AG04450 (cell line): ENCODE measurements around the gene MAD1L1. TPM values are rescaled to one million over a fixed set of nuclear protein-coding genes. Genes with fewer than 3 reads are reported as not detected.

Experiments
- CTCF ChIA-PET: fragments of 300-600, 350-600 bp; formaldehyde crosslinking; extraction: SDS; loops from one replicate; lab custom pipeline; 2022; ENCODE audit warnings: antibody characterized with exemption, inconsistent platforms; lab: Charles Lee
- POLR2A ChIA-PET: fragments of 350-600 bp; formaldehyde crosslinking; extraction: SDS; loops from one replicate; lab custom pipeline; 2021; ENCODE audit warnings: antibody characterized with exemption, inconsistent platforms; lab: Yijun Ruan, JAX
- DNase-seq: peaks from one replicate; pipeline ENCODE4 v3.0.0-alpha.2; 2011; ENCODE audit warnings: low read depth, low spot score
- H3K27ac ChIP-seq: one replicate; pipeline ENCODE4 v1.5.1; 2012; ENCODE audit warnings: low read depth, low read length, control low read depth
- H3K27me3 ChIP-seq: one replicate; pipeline ENCODE4 v1.6.0; 2012; ENCODE audit warnings: low read length; ENCODE audit not compliant: control insufficient read depth, insufficient read depth
- H3K4me3 ChIP-seq: 2 replicates; pipeline ENCODE4 v1.5.1; 2011; ENCODE audit warnings: mild to moderate bottlenecking, low read depth, low read length, control low read depth
- H3K9me3 ChIP-seq: 2 replicates; pipeline ENCODE4 v1.5.1; 2012; ENCODE audit warnings: low read length; ENCODE audit not compliant: control insufficient read depth, insufficient read depth
- polyA plus RNA-seq: library from polyadenylated mRNA; depleted of rRNA; stranded (reverse); fragments of >200 nt; gene quantifications from 2 replicates; pipeline ENCODE4 v1.2.3, GENCODE V29; 2011
- TF ChIP-seq, protein P1 (sequence below): IDR thresholded peaks from 2 replicates; pipeline ENCODE4 v1.5.1; 2011; ENCODE audit warnings: low read depth, low read length, control low read depth, inconsistent platforms

The MAD1L1 gene
- polyA plus RNA-seq, 1 experiment: 11.9 TPM

DNA sequence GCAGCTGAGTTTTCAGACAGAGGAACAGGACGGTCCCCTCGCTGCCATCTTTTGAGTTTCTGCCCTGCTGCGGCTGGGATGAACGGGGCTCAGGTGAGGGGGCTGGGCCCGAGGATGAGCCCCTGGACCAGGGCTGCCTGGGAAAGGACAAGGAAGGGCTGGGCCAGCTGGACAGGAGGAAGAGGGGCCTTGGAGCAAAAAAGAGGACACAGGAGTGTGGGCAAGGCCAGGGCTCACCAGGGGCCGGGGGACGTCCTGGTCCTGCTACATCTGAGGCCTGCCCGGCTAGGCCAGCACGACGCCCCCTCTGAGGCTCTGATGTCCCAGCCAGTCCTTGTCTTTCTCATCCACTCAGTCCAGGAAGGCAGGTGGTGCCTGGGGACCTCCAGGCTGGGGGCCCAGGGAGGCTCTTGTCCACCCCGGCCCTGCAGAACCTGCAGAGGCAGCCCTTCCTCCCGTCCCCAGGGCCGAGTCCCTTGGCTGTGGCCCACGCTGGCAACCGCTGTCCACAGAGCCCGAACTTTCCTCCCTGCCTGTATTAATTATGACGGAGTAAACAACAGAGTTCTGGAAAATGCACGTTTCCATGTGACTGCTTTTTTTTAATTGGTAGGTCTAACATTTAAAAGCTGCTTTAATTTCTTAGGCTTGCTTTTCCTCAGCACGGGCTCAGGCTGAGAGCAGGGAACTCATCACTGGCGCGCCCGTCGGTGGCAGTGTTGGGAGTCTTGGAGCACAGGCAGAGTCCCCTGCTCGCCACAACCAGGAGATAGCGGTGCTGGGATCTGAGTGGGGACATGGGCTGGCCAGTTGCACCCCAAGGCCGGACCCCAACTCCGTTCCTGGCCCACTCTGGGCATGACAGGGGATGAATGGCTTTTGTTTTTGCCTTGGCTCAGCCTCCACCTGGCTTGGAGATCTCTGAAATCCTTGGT is 375.0 kb downstream of the MAD1L1 start:
- Histone ChIP-seq H3K9me3 (peaks cover 16% of the 10 kb centered on the region), H3K27me3 (no peaks in the 10 kb centered on the region), H3K27ac (no peak overlapping the region), H3K4me3 (no peak overlapping the region)
- ChIA-PET CTCF (no interaction called here), POLR2A (no interaction called here)
- no peak for DNase-seq
- TF ChIP-seq, protein P1, sequence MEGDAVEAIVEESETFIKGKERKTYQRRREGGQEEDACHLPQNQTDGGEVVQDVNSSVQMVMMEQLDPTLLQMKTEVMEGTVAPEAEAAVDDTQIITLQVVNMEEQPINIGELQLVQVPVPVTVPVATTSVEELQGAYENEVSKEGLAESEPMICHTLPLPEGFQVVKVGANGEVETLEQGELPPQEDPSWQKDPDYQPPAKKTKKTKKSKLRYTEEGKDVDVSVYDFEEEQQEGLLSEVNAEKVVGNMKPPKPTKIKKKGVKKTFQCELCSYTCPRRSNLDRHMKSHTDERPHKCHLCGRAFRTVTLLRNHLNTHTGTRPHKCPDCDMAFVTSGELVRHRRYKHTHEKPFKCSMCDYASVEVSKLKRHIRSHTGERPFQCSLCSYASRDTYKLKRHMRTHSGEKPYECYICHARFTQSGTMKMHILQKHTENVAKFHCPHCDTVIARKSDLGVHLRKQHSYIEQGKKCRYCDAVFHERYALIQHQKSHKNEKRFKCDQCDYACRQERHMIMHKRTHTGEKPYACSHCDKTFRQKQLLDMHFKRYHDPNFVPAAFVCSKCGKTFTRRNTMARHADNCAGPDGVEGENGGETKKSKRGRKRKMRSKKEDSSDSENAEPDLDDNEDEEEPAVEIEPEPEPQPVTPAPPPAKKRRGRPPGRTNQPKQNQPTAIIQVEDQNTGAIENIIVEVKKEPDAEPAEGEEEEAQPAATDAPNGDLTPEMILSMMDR: no peak

DNA sequence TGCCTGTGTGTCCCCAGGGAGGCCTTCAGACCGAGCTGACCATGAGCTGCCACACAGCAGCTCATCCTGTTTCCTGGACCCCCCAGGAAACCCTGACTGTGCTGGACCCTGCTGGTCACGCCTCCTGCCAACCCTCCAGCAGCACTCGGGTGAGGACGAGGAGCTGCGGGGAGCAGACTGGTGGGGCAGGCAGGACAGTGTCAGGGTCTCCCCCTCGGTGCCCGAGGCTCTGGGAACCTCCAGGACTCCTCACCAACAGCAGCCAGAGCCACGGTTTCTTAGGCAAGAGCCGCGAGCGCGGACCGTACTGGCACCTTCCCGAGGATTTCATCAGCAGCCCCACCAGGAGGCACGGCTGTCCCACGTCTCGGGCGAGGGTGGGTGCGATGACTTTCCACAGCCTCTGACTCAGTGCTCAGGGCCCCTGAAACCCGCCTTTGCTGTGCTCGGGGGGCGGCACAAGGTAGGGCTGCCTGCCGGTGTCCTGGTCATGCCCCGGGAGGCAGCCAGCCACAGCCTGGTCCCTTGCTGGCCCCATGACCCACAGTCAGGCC is 375.8 kb downstream of the MAD1L1 start:
- Histone ChIP-seq H3K27ac (no peak overlapping the region), H3K4me3 (no peak overlapping the region), H3K9me3 (peaks cover 16% of the 10 kb centered on the region), H3K27me3 (no peaks in the 10 kb centered on the region)
- ChIA-PET POLR2A (no interaction called here), CTCF (no interaction called here)
- TF ChIP-seq, protein P1: no peak
- no peak for DNase-seq

DNA sequence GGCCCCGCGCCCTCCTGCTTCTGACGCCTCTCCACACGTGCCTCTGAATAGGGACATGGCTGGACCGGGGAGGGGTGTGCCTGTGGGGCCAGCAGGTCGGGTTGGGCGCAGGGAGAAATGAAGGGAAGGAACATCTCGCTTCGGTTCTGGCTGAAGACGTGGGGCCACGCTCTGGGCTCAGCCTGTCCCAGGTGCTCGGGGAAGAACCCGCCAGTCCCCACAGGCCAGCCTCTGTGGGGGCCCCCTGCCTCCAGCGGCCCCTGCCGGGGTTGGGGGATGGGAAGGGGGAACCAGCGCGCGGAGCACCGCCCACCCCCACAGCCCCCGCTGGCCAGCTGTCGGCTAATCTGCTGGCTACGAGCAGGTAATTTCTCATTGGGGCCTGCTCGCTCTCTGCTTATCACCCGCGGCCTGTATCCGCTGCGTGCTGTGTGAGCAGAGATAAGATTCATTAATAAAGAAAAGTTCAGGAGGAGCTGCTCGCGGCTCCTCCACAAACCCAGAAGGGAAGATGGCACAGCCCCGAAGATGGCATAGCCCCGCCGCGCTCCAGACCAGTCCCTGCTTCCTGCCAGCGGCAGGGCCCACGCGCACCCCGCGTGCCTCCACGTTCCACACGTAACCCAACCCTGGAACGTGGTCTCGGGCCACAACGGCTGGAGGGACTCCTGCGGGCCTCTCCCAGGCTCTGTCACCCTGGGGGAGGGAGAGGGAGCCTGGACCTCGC is 376.4 kb downstream of the MAD1L1 start:
- CTCF ChIA-PET: no interaction called here
- POLR2A ChIA-PET: no interaction called here
- H3K27ac ChIP-seq: no peak overlapping the region

DNA sequence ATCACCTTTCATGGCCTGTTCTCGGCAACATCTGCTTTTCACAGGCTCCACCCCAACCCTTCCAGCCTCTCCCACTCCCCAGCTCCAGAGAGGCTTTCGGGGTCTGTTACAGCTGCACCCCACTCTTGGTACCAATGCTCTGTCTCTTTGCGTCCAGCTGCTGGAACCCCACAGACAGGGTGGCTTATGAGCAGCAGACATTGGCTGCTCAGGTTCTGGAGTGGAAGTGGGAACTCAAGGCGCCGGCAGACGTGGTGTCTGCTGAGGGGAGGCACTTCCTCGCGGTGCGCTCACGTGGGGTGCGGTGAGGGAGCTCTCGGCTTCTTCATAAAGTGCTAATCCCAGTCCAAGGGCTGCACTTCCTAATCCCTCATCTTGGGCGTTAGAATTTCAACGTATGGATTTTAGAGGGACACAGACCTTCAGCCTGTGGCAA is 377.0 kb downstream of the MAD1L1 start:
- no peak overlapping the region for H3K27ac ChIP-seq

More for the DNA sequence above, 376.4 kb downstream of the MAD1L1 start:
- Histone ChIP-seq H3K9me3 (peaks cover 16% of the 10 kb centered on the region), H3K4me3 (no peak overlapping the region), H3K27me3 (no peaks in the 10 kb centered on the region)
- DNase-seq: no peak
- TF ChIP-seq, protein P1: no peak

More for the DNA sequence above, 377.0 kb downstream of the MAD1L1 start:
- POLR2A ChIA-PET: no interaction called here
- no peak overlapping the region for H3K4me3 ChIP-seq
- CTCF ChIA-PET: no interaction called here
- no peak for DNase-seq
- H3K27me3 ChIP-seq: no peaks in the 10 kb centered on the region
- TF ChIP-seq, protein P1: no peak
- H3K9me3 ChIP-seq: peaks cover 16% of the 10 kb centered on the region
